ENCODE data around the gene TRIM54. TPM values are rescaled to one million over a fixed set of nuclear protein-coding genes. Genes with fewer than 3 reads are reported as not detected.

Gene TRIM54
- total and polyA plus RNA-seq, 2 experiments from 2014 or later: not detected

DNA sequence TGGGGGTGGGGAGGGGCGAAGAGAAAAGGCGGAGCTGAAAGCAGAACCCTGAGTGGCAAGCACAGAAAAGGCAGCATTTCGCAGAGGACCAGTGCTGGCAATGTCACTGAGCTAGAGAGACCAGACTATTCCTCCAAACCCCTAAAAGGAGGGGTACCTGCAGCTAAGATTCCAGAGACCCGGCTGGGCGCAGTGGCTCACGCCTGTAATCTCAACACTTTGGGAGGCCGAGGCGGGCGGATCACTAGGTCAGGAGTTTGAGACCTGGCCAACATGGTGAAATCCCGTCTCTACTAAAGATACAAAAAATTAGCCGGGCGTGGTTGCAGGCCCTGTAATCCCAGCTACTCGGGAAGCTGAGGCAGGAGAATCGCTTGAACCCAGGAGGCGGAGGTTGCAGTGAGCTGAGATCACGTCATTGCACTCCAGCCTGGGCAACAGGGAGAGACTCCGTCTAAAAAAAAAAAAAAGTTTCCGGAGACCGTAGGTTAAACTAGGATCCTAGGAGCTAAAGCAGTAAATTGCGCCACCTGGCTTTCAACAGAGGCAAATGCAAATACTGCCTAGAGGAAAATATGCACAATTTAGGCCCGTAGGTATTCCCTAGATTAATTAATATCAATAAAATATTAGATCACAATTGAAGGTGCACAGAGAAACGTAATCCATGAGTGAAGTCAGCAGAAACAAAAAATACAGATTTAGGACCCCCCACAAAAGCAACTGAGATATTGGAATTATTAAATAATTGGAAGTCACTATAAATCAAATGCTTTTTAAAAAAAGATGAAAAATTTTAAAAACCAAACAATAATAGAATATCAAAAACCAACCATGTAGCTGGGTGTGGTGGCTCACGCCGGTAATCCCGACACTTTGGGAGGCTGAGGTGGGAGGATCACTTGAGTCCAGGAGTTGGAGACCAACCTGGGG lies 21.1 kb downstream of the TRIM54 start:
- Histone ChIP-seq H3K4me2 (peak overlapping the region; percentile 71), H3K4me3 (no peak overlapping the region), H3K36me3 (replicated peaks; ENCODE audit: insufficient read depth, low read depth) (no peaks in the 10 kb centered on the region), H2AFZ (peak overlapping the region; percentile 24), H3K9me3 (ENCODE audit: low read depth) (no peaks in the 10 kb centered on the region), H3K27me3 (peaks cover 41% of the 10 kb centered on the region), H3K79me2 (no peaks in the 10 kb centered on the region), H3K9me2 (replicated peaks; ENCODE audit: insufficient read depth) (no peaks in the 10 kb centered on the region), H3K27ac (no peak overlapping the region), H3K4me1 (ENCODE audit: insufficient read depth) (peaks cover 5% of the 10 kb centered on the region), H4K20me1 (ENCODE audit: insufficient read depth, poor library complexity, severe bottlenecking) (no peaks in the 10 kb centered on the region)
- TF ChIP-seq EZH2 (IDR thresholded peaks at IDR 0.05; ENCODE audit: borderline replicate concordance): no peak
- no peak for TF ChIP-seq EZH2phosphoT487 (IDR thresholded peaks at IDR 0.05; ENCODE audit: low read depth, severe bottlenecking, unreplicated experiment)
- TF ChIP-seq CTCF (IDR thresholded peaks at IDR 0.05; ENCODE audit: poor library complexity): peak; percentile 90
- peak; percentile 83 for DNase-seq (ENCODE audit: low spot score)
- 43% methylated on average over 25 of the region's 25 CpGs for WGBS (ENCODE audit: low lambda C conversion rate, missing lambda C conversion rate)

DNA sequence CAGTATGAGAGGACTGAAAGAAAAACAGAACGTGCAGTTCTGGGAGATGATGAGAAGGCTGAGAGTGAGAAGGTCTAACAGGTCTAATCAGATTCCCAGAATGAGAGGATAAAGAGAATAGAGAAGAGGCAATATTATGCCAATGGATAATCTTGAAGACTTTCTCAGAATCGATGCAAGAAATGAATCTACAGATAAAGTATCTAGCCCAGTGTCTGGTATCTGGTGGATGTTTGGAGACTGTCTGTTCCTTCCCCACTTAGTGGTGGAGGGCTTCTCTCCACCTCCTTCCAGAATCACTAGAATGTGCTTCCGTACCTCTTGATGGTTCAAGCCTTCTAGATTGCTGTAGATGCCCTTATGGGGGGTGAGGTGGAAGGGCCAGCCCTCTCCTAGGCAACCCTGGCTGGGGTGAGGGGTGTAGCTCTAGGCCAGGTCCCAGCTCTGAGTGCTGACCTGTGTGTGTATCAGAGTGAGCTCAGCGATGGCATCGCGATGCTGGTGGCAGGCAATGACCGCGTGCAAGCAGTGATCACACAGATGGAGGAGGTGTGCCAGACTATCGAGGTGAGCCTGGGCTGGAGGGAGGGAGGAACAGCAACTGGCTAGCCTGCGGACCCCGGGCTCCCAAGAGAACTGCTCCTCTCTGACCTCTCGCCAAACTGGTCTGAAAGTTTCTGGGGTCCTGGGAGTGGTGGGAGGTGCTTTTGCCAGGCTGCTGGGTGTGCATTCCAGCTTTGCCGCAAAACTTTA lies 22.4 kb downstream of the TRIM54 start:
- no peak overlapping the region for H3K4me2 ChIP-seq
- WGBS (ENCODE audit: low lambda C conversion rate, missing lambda C conversion rate): 90% methylated on average over 13 of the region's 13 CpGs
- TF ChIP-seq CTCF (IDR thresholded peaks at IDR 0.05; ENCODE audit: poor library complexity) (no peak), EZH2phosphoT487 (IDR thresholded peaks at IDR 0.05; ENCODE audit: low read depth, severe bottlenecking, unreplicated experiment) (no peak), EZH2 (IDR thresholded peaks at IDR 0.05; ENCODE audit: borderline replicate concordance) (no peak)
- H4K20me1 ChIP-seq (ENCODE audit: insufficient read depth, poor library complexity, severe bottlenecking): no peaks in the 10 kb centered on the region
- no peaks in the 10 kb centered on the region for H3K9me2 ChIP-seq (replicated peaks; ENCODE audit: insufficient read depth)
- H3K79me2 ChIP-seq: no peaks in the 10 kb centered on the region
- no peaks in the 10 kb centered on the region for H3K9me3 ChIP-seq (ENCODE audit: low read depth)
- H3K4me3 ChIP-seq: no peak overlapping the region
- H3K4me1 ChIP-seq (ENCODE audit: insufficient read depth): peaks cover 5% of the 10 kb centered on the region
- H3K27me3 ChIP-seq: peaks cover 48% of the 10 kb centered on the region
- no peak overlapping the region for H3K27ac ChIP-seq
- no peak overlapping the region for H2AFZ ChIP-seq
- no peaks in the 10 kb centered on the region for H3K36me3 ChIP-seq (replicated peaks; ENCODE audit: insufficient read depth, low read depth)
- DNase-seq (ENCODE audit: low spot score): no peak

DNA sequence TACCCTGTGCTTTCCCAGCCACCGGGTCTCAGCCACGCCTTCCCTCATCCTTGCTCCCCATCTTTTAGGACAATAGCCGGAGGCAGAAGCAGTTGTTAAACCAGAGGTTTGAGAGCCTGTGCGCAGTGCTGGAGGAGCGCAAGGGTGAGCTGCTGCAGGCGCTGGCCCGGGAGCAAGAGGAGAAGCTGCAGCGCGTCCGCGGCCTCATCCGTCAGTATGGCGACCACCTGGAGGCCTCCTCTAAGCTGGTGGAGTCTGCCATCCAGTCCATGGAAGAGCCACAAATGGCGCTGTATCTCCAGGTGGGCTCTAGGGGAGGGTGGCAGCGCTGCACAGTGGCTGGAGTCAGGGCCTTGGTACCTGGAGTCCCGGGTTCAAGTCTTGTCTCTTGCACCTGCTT lies 23.3 kb downstream of the TRIM54 start:
- H3K36me3 ChIP-seq (replicated peaks; ENCODE audit: insufficient read depth, low read depth): no peaks in the 10 kb centered on the region
- H3K79me2 ChIP-seq: no peaks in the 10 kb centered on the region
- no peak overlapping the region for H3K4me2 ChIP-seq
- H3K9me2 ChIP-seq (replicated peaks; ENCODE audit: insufficient read depth): no peaks in the 10 kb centered on the region
- no peak overlapping the region for H3K4me3 ChIP-seq
- H3K27me3 ChIP-seq: peaks cover 48% of the 10 kb centered on the region
- no peak overlapping the region for H3K27ac ChIP-seq
- H3K4me1 ChIP-seq (ENCODE audit: insufficient read depth): peaks cover 5% of the 10 kb centered on the region
- no peaks in the 10 kb centered on the region for H4K20me1 ChIP-seq (ENCODE audit: insufficient read depth, poor library complexity, severe bottlenecking)
- 94% methylated on average over 16 of the region's 16 CpGs for WGBS (ENCODE audit: low lambda C conversion rate, missing lambda C conversion rate)
- H3K9me3 ChIP-seq (ENCODE audit: low read depth): no peaks in the 10 kb centered on the region
- H2AFZ ChIP-seq: no peak overlapping the region
- TF ChIP-seq EZH2 (IDR thresholded peaks at IDR 0.05; ENCODE audit: borderline replicate concordance) (no peak), EZH2phosphoT487 (IDR thresholded peaks at IDR 0.05; ENCODE audit: low read depth, severe bottlenecking, unreplicated experiment) (no peak), CTCF (IDR thresholded peaks at IDR 0.05; ENCODE audit: poor library complexity) (no peak)
- DNase-seq (ENCODE audit: low spot score): no peak
